BLaER1 (cell line): ENCODE results near the gene ZDHHC13.

Source experiments
- H3K27ac ChIP-seq: shearing (Covaris generic); formaldehyde crosslinking; 2 replicates; pipeline ENCODE4 v1.8.1; 2022
- H3K27me3 ChIP-seq: shearing (Covaris generic); formaldehyde crosslinking; 2 replicates; pipeline ENCODE4 v1.8.1; 2022
- H3K36me3 ChIP-seq: shearing (Covaris generic); formaldehyde crosslinking; 2 replicates; pipeline ENCODE4 v1.8.1; 2022
- H3K4me1 ChIP-seq: shearing (Covaris generic); formaldehyde crosslinking; 2 replicates; pipeline ENCODE4 v1.8.1; 2022
- H3K4me2 ChIP-seq: shearing (Covaris generic); formaldehyde crosslinking; 2 replicates; pipeline ENCODE4 v1.8.1; 2022
- H3K4me3 ChIP-seq: shearing (Covaris generic); formaldehyde crosslinking; 2 replicates; pipeline ENCODE4 v1.8.1; 2022
- H3K9ac ChIP-seq: shearing (Covaris generic); formaldehyde crosslinking; 2 replicates; pipeline ENCODE4 v1.8.1; 2022
- H3K9me3 ChIP-seq: shearing (Covaris generic); formaldehyde crosslinking; 2 replicates; pipeline ENCODE4 v1.8.1; 2022
- H4K20me1 ChIP-seq: shearing (Covaris generic); formaldehyde crosslinking; 2 replicates; pipeline ENCODE4 v1.8.1; 2022
- Cebpa-rat ChIP-seq: shearing (Covaris generic); IDR thresholded peaks from 2 replicates; pipeline ENCODE4 v1.8.1; 2022

Gene ZDHHC13

GRCh38 chr11:19218786-19219460 lies 102.0 kb downstream of the ZDHHC13 start:
- no peaks in the 10 kb centered on the region for H3K9me3 ChIP-seq
- no peaks in the 10 kb centered on the region for H3K4me1 ChIP-seq
- no peaks in the 10 kb centered on the region for H3K27me3 ChIP-seq
- peaks cover 25% of the 10 kb centered on the region for H3K36me3 ChIP-seq
- H3K9ac ChIP-seq: no peak overlapping the region
- H4K20me1 ChIP-seq: no peaks in the 10 kb centered on the region
- H3K27ac ChIP-seq: no peak overlapping the region
- no peak for TF ChIP-seq Cebpa-rat
- no peak overlapping the region for H3K4me3 ChIP-seq
- H3K4me2 ChIP-seq: no peak overlapping the region

GRCh38 chr11:19220903-19221724 lies 104.1 kb downstream of the ZDHHC13 start:
- TF ChIP-seq Cebpa-rat: no peak
- no peak overlapping the region for H3K4me2 ChIP-seq
- H3K9me3 ChIP-seq: no peaks in the 10 kb centered on the region
- peaks cover 45% of the 10 kb centered on the region for H3K36me3 ChIP-seq
- no peaks in the 10 kb centered on the region for H4K20me1 ChIP-seq
- H3K27me3 ChIP-seq: no peaks in the 10 kb centered on the region
- no peak overlapping the region for H3K27ac ChIP-seq
- H3K4me1 ChIP-seq: no peaks in the 10 kb centered on the region
- no peak overlapping the region for H3K4me3 ChIP-seq
- H3K9ac ChIP-seq: no peak overlapping the region

- Histone ChIP-seq H3K27ac (no peak overlapping the region), H3K4me3 (no peak overlapping the region), H3K36me3 (peaks cover 84% of the 10 kb centered on the region), H3K9ac (no peak overlapping the region), H3K9me3 (no peaks in the 10 kb centered on the region), H3K27me3 (no peaks in the 10 kb centered on the region), H4K20me1 (no peaks in the 10 kb centered on the region), H3K4me2 (no peak overlapping the region), H3K4me1 (no peaks in the 10 kb centered on the region)
- no peak for TF ChIP-seq Cebpa-rat
Measured at GRCh38 chr11:19225123-19225522, 108.2 kb downstream of the ZDHHC13 start.

GRCh38 chr11:19225581-19225980 lies 108.6 kb downstream of the ZDHHC13 start:
- H3K27ac ChIP-seq: no peak overlapping the region
- H3K9ac ChIP-seq: no peak overlapping the region
- no peaks in the 10 kb centered on the region for H3K4me1 ChIP-seq
- no peaks in the 10 kb centered on the region for H3K27me3 ChIP-seq
- no peaks in the 10 kb centered on the region for H4K20me1 ChIP-seq
- peaks cover 88% of the 10 kb centered on the region for H3K36me3 ChIP-seq
- no peak overlapping the region for H3K4me3 ChIP-seq
- H3K9me3 ChIP-seq: no peaks in the 10 kb centered on the region
- TF ChIP-seq Cebpa-rat: no peak
- no peak overlapping the region for H3K4me2 ChIP-seq
